K562 (cell line): Measurements from ENCODE around the gene TRIP10.

ENCODE experiments used
- CTCF ChIP-seq, 3 experiments: IDR thresholded peaks in 2 of 3; conservative IDR thresholded peaks in 1 of 3; 2 replicates each; pipeline ENCODE4 v1.5.1; 2011 to 2012; ENCODE audit warnings: low read length in 3 of 3, mild to moderate bottlenecking in 3 of 3, control low read depth in 2 of 3, improper control_type of control experiment in 1 of 3, inconsistent platforms in 1 of 3, low read depth in 1 of 3, mixed read lengths in 1 of 3, moderate library complexity in 1 of 3; ENCODE audit not compliant: insufficient read depth in 2 of 3
- MAX ChIP-seq: sonication (generic); formaldehyde crosslinking; IDR thresholded peaks from 2 replicates; pipeline ENCODE4 v1.9.0; 2022; ENCODE audit warnings: mild to moderate bottlenecking, missing genetic modification reagents
- MTA3 ChIP-seq: fragments of 450-650 bp; formaldehyde crosslinking; IDR thresholded peaks from 2 replicates; pipeline ENCODE4 v1.6.1; 2017; ENCODE audit warnings: mild to moderate bottlenecking, borderline replicate concordance
- PHB2 ChIP-seq: fragments of 450-650 bp; IDR thresholded peaks from 2 replicates; pipeline ENCODE4 v1.6.1; 2017; ENCODE audit warnings: low read depth
- RAD21 ChIP-seq, 2 experiments: fragments of 250-450 bp in 1 of 2; fragments of 450-650 bp in 1 of 2; sonication (Bioruptor Pico) in 1 of 2; formaldehyde crosslinking in 1 of 2; IDR thresholded peaks in 1 of 2; conservative IDR thresholded peaks in 1 of 2; 2 replicates each; pipeline versions ENCODE4 v1.4.0 to v1.8.0; 2020 to 2022; ENCODE audit warnings: mild to moderate bottlenecking in 2 of 2, moderate library complexity in 1 of 2
- RCOR1 ChIP-seq, 2 experiments: IDR thresholded peaks; 2 replicates each; pipeline ENCODE4 v1.6.1; 2012; ENCODE audit warnings: low read depth in 2 of 2, low read length in 2 of 2, borderline replicate concordance in 1 of 2, improper control_type of control experiment in 1 of 2
- SPI1 ChIP-seq: IDR thresholded peaks from 2 replicates; pipeline ENCODE4 v1.6.1; 2011; ENCODE audit warnings: low read depth, low read length, control low read depth, borderline replicate concordance
- TFE3 ChIP-seq: fragments of 450-650 bp; formaldehyde crosslinking; IDR thresholded peaks from 2 replicates; pipeline ENCODE4 v1.4.0; 2020; ENCODE audit warnings: mild to moderate bottlenecking, mixed read lengths
- ZNF398 ChIP-seq: fragments of 250-450 bp; sonication (Bioruptor Pico); IDR thresholded peaks from 2 replicates; pipeline ENCODE4 v1.8.0; 2021; ENCODE audit warnings: moderate library complexity, mild to moderate bottlenecking, inconsistent platforms
- ZNF76 ChIP-seq: fragments of 250-450 bp; sonication (Bioruptor Pico); IDR thresholded peaks from 2 replicates; pipeline ENCODE4 v1.4.0; 2020; ENCODE audit warnings: mild to moderate bottlenecking, moderate library complexity, borderline replicate concordance
- ZSCAN29 ChIP-seq: fragments of 450-650 bp; IDR thresholded peaks from 2 replicates; pipeline ENCODE4 v1.6.1; 2017

- TF ChIP-seq ZNF398 (no peak), PHB2 (no peak), ZSCAN29 (no peak), RCOR1 (IDR thresholded peaks at IDR 0.05; ENCODE audit: borderline replicate concordance in 1 of 2, low read depth in 2 of 2, low read length in 2 of 2) (no peak), CTCF (IDR thresholded peaks at IDR 0.05 in 2 of 3, conservative IDR thresholded peaks at IDR 0.05 in 1 of 3; ENCODE audit: insufficient read depth in 2 of 3, low read depth in 1 of 3, low read length in 3 of 3) (no peak), TFE3 (no peak), ZNF76 (CRISPR knock-in tag) (no peak), RAD21 (CRISPR knock-in tag; conservative IDR thresholded peaks at IDR 0.05 in 1 of 2, IDR thresholded peaks at IDR 0.05 in 1 of 2) (no peak), SPI1 (no peak), MAX (CRISPR knock-in tag) (no peak), MTA3 (no peak)
Measured at GRCh38 chr19:6739390-6739882, at the start of gene TRIP10.
